Body of pancreas (tissue), 4 donors: Measurements from ENCODE around the gene PAPOLG.

Source experiments
- POLR2A ChIP-seq, 3 donors: fragments of 450-650 bp; IDR thresholded peaks; one replicate each; pipeline ENCODE4 v1.6.1; 2016; ENCODE audit warnings: antibody characterized with exemption in 3 of 3, mild to moderate bottlenecking in 2 of 3
- TF ChIP-seq, protein P1 (sequence below), 7 experiments: fragments of 450-650 bp in 4 of 7; fragments of 200-600 bp in 3 of 7; sonication (generic) in 3 of 7; IDR thresholded peaks; one replicate each; pipeline ENCODE4 v1.5.1; 2016 to 2019; ENCODE audit warnings: antibody characterized with exemption in 7 of 7

- TF ChIP-seq, protein P1, sequence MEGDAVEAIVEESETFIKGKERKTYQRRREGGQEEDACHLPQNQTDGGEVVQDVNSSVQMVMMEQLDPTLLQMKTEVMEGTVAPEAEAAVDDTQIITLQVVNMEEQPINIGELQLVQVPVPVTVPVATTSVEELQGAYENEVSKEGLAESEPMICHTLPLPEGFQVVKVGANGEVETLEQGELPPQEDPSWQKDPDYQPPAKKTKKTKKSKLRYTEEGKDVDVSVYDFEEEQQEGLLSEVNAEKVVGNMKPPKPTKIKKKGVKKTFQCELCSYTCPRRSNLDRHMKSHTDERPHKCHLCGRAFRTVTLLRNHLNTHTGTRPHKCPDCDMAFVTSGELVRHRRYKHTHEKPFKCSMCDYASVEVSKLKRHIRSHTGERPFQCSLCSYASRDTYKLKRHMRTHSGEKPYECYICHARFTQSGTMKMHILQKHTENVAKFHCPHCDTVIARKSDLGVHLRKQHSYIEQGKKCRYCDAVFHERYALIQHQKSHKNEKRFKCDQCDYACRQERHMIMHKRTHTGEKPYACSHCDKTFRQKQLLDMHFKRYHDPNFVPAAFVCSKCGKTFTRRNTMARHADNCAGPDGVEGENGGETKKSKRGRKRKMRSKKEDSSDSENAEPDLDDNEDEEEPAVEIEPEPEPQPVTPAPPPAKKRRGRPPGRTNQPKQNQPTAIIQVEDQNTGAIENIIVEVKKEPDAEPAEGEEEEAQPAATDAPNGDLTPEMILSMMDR (IDR thresholded peaks at IDR 0.05): no peak
- TF ChIP-seq POLR2A (IDR thresholded peaks at IDR 0.05): no peak
Observed at GRCh38 chr2:60808330-60808801, 52.3 kb downstream of the PAPOLG start.
